ENCODE results near the gene KBTBD13.
"Not testable (repeated sequence)": the region's sequence is repeated elsewhere in the genome, so short reads cannot be mapped to it uniquely, and the experiment has no call there.

KBTBD13 gene

DNA sequence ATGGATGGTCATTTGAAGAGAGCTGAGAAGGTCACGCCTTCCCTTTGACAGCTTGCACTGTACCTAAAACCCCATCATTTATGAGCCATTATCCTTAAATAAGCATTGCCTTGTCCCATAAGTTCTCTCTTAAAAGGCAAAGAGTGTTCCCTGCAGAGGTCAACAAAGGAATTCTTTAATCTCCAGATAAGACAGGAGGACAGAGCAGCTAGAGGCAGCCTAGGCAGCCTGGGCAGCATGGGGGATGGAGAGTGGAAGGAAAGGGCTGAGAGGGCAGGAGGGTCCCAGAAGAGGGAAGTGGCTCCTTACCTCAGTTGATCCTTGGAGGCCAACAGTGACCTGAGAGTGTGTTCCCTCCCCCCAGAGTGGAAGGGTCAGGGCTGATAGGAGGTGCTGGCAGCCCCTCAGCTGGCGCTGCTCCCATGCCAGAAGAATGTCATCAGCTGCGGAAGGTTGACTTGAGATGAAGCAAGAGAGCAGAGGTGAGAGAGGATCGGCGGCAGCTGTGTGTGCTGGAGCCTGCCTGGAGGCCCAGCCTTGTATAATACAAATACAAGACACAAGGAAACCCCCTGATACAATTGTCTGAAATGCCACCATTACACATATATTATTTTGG is 12.8 kb downstream of the KBTBD13 start:
- DNase-seq: no peak

GRCh38 chr15:65091946-65092770 is 15.6 kb downstream of the KBTBD13 start:
- DNase-seq: no peak

GRCh38 chr15:65092911-65093792 is 16.6 kb downstream of the KBTBD13 start:
- DNase-seq: no peak

- DNase-seq: not testable (repeated sequence)
Observed at GRCh38 chr15:65093793-65094170, 17.2 kb downstream of the KBTBD13 start.

DNA sequence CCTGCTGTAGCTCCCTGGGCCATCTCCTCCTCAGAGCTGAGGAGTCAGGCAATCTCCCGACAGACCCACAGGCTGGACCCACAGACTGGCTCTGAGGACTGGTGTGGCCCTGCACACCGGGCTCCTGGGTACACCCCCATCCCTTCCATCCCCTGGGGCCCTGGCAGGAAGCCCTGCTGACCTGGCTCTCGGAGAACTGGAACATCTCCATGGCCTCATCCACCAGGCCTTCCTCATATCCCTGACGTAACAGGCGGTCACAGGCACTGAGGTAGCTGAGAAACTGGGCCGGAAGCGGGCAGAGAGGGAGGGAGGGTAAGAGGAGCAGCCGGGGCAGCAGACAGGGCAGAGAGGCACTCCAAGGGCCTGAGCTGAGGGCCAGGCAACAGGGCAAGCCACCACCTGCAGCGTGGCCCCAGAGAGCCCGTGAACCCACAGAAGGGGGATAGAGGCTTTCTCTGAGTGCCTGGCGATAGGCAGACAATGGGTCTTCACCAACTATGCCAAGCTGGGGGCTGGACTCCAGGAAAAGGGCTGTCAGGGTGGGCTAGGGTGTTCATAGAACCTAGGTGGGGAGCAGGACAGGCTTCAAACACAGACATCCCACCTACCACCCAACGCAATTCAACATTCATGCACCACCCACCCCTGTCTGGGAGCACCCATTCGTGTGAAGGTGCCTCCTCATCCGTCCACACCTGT is 17.9 kb downstream of the KBTBD13 start:
- no peak for DNase-seq

GRCh38 chr15:65095011-65095746 is 18.6 kb downstream of the KBTBD13 start:
- DNase-seq: no peak

DNA sequence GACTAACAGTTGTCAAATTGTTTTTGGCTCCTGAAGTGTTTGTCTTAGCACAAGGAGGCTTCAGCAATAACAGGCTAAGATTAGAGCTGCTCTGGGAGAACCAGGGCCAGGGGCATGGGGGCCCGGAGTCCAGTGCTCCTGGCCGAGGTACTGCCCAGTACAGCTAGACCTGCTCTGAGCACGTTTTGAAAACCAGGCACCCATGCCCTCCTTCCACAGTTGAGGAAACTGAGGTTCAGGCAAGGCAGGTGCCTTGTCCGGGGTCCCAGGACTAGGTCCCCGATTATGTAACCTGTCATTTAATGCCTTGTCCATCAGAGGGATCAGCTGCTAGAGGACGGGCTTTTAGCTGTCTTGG is 19.2 kb downstream of the KBTBD13 start:
- no peak for DNase-seq

- DNase-seq: no peak
Observed at GRCh38 chr15:65096481-65097385, 20.2 kb downstream of the KBTBD13 start.

GRCh38 chr15:65097651-65098263 is 21.2 kb downstream of the KBTBD13 start:
- no peak for DNase-seq

GRCh38 chr15:65099336-65099735 is 22.8 kb downstream of the KBTBD13 start:
- no peak for DNase-seq

- DNase-seq: not testable (repeated sequence)
Observed at GRCh38 chr15:65099801-65100200, 23.3 kb downstream of the KBTBD13 start.

- no peak for DNase-seq
Observed at GRCh38 chr15:65100442-65100841, 23.9 kb downstream of the KBTBD13 start.

DNA sequence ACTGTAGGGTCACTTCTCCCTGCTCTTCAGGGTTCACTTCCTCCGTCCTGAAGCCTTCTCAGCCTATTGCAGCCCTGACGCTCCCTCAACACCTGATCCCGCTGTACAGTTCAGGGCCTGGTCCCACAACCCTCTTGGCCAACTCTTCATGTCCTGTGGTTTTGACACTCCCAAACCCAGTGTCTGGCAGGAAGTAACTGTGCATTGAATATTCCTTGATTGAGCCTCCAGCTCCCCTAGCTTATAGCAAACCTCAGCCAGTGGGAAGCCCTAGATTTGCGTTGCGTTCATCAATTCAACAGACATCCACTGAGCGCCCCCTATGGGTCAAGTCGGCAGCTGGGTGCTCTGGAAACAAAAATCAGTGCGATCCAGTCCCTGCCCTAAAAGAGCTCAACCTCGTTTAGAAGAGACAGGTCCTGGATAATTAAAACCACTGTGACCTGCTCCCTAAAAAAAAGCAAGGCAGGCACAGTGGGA is 24.9 kb downstream of the KBTBD13 start:
- peak; percentile 76 for DNase-seq

GRCh38 chr15:65101891-65102708 is 25.6 kb downstream of the KBTBD13 start:
- no peak for DNase-seq

DNA sequence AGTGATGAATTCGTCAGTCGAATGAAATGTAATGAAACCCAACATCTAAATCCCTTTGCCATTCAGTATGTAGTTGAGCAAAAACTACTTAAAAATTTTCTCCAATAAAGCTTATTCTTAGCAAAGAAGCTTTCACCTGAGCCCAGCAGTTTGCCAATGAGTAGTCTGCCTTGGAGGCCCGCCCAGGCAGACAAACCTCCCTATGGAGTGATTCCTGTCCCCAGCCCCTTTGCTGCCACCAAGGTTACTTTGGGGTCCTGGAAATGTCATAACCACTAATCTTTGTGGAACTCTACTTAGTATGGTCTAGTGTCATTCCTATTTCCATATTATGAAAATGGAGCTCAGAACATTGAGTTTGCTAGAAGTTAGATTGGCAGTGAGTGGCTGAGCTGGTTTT is 26.4 kb downstream of the KBTBD13 start:
- no peak for DNase-seq

DNA sequence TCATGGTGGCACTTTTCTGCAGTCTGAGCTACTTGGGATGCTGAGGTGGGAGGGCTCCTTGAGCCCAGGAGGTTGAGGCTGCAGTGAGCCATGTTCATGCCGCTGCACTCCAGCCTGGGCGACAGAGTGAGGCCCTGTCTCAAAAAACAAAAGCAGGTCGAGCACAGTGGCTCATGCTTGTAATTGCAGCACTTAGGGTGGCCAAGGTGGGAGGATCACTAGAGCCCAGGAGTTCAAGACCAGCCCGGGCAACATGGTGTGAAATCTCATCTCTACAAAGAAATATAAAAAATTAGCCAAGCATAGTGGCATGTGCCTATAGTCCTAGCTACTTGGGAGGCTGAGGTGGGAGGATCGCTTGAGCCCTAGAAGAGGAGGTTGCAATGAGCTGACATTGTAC is 28.5 kb downstream of the KBTBD13 start:
- DNase-seq: no peak

DNA sequence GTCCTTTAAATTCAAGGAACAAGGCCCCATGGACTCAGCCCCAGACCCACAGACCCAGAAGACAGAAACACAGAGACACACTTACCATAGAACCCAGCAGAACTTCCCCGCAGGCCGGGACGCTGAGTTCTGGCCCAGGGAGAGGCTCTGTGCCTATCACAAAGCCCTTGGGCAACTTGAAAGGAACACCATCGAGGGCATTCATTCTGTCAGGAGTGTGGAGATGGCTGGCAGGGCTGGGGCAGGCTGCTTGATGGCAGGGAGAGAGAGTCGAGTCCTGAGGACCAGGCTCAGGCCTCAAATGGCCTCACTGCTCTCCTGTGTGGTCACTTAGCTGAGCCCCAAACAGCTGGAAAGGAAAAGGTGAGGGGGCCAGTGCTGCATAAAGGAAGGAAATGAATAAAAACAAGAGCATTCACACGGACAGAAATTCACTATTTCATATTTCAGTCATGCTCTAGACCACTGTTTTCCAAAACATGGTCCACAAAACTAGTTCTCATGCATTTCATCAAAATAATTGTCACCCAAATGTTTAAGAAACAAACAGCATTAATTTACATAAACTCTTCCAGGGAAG is 29.6 kb downstream of the KBTBD13 start:
- DNase-seq: no peak

DNA sequence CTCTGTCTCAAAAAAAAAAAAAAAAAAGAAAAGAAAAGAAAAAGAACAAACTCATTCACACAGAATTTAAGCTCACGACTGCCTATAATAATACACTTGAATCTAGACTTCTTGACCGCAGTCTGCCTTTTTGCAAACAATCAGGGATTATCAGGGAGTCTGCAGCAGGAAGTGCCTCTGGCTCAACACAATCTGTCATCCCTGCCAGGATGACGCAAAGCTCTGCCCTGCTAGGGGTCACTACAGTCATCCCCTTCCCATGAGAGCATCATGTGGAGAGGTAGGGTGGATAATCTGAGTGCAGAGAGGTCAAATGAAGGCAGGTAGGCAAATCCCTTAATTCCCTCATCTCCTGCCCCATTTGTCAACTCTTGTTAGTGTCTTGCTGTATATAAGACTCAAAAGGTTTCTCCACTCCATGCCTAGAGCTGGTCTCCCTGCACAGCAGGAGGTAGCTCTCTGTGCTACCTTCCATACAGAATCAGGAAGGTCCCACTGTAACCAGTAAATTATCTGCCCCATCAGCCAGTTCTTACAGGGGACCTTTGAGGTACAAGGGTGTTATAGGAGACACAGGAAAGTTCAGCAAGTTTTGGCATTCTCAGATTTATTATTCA is 34.2 kb downstream of the KBTBD13 start:
- DNase-seq: no peak

- no peak for DNase-seq
Observed at GRCh38 chr15:65115086-65115485, 38.5 kb downstream of the KBTBD13 start, which contains the start of gene UBAP1L. UBAP1L (minus strand) TSS chr15:65115200; CDS start chr15:65106215, 8,985 bp downstream.
